Measurements from ENCODE around the gene PARVG.

DNA sequence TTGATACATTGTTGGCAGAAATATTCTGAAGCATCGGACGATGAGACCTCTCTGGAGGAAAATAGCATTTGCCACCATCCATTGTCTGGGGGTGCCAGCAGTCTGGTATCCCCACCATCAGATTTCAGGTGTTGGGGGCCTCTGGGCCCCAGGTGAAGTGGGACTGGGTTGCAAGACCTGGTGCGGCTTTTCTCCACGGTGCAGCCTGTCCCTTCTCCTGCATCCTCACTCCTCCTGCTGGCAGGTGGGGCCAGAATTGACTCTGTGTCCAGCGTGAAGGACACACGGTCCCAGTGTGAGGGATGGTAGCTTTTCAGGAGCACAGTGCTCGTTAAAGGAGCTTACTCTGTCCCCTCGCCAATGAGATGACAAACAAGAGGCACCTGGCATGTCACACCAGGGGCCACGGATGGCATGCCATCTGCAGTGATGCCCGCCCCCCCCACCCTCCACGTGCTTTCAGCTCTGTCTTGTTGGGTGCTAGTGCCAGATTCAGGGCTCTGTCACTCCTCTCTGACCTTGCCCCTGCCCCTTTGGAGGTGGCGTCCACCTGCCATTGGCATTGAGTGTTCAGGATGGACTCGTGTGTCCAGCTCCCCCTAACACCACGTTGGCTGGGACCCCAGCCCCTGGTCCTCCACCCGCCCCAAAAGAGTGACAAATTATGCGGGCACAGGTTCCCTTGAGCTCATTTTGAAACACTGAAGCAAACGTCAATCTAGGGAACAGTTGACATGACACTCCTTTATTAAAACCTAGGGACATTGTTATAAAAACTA lies 62.4 kb downstream of the PARVG start:
- no peak for TF ChIP-seq EZH2 (IDR thresholded peaks at IDR 0.05)
- TF ChIP-seq POLR2AphosphoS5 (IDR thresholded peaks at IDR 0.05; ENCODE audit: borderline replicate concordance, low read depth, low read length): no peak
- no peak for TF ChIP-seq FOXP2 (optimal IDR thresholded peaks at IDR 0.05; ENCODE audit: control extremely low read depth, extremely low read length, insufficient read depth)

Data from SK-N-MC (cell line).